ENCODE data around the gene IQSEC2. TPM values are rescaled to one million over a fixed set of nuclear protein-coding genes. Genes with fewer than 3 reads are reported as not detected.

Gene IQSEC2
- total RNA-seq, 1 experiment from 2014 or later = 20.7 TPM

- DNase-seq (ENCODE audit: low read depth, low spot score) (no peak), ATAC-seq (no peak)
- BruUV-seq (replicated peaks) = no TSS peak
- H3K9me3 ChIP-seq (ENCODE audit: control insufficient read depth in 1 of 2, insufficient read depth in 1 of 2, low read depth in 1 of 2, low read length in 2 of 2) = no peaks in the 10 kb centered on the region
- no peak overlapping the region for H3K9ac ChIP-seq (ENCODE audit: low read length)
- no peaks in the 10 kb centered on the region for H4K20me1 ChIP-seq (ENCODE audit: insufficient read depth)
- H2AFZ ChIP-seq (ENCODE audit: low read depth, low read length, poor library complexity, severe bottlenecking) = no peak overlapping the region
- intact Hi-C loops (cut with micrococcal nuclease) = no loop called here
- no peaks in the 10 kb centered on the region for H3K79me2 ChIP-seq (ENCODE audit: insufficient read depth, low read length)
- peaks cover 27 to 37% of the 10 kb centered on the region in 2 experiments for H3K4me1 ChIP-seq (ENCODE audit: control insufficient read depth in 1 of 2, insufficient read depth in 2 of 2, low read length in 2 of 2)
- TF ChIP-seq MAX (IDR thresholded peaks at IDR 0.05) = no peak
- TF ChIP-seq TCF7L2 (IDR thresholded peaks at IDR 0.05; ENCODE audit: borderline replicate concordance, extremely low read depth, insufficient read depth, insufficient read length) = no peak
- no peak for TF ChIP-seq ZNF274 (IDR thresholded peaks at IDR 0.05; ENCODE audit: low read depth, low read length)
- no peak for TF ChIP-seq ZFX (IDR thresholded peaks at IDR 0.05)
- TF ChIP-seq ZBTB33 (IDR thresholded peaks at IDR 0.05; ENCODE audit: extremely low read depth, insufficient replicate concordance, low read length) = no peak
- ChIA-PET RAD21 (ENCODE audit: low non-redundant PET in 1 of 2, low total read pairs in 2 of 2, uncharacterized antibody in 2 of 2, unreplicated experiment in 2 of 2) (no interaction called here), POLR2A (no interaction called here), CTCF (interaction anchor here (0.7 to 2.0 kb wide), 3 partner anchors 12 to 27 kb away, joined by 4 to 11 read pairs (median 4); no protein-coding TSS in a partner anchor)
- H3K4me2 ChIP-seq (ENCODE audit: low read length) = no peak overlapping the region
- no peaks in the 10 kb centered on the region for H3K9me2 ChIP-seq (ENCODE audit: insufficient read depth)
- no peak overlapping the region for H3K27ac ChIP-seq (ENCODE audit: low read depth, low read length)
- no peaks in the 10 kb centered on the region for H3K36me3 ChIP-seq (ENCODE audit: control insufficient read depth in 1 of 2, insufficient read depth in 2 of 2, low read length in 2 of 2)
- no peaks in the 10 kb centered on the region for H3K27me3 ChIP-seq (ENCODE audit: insufficient read depth, low read length)
- H3K4me3 ChIP-seq (replicated peaks in 1 of 2; ENCODE audit: low read depth in 1 of 2, low read length in 2 of 2) = no peak overlapping the region
Observed at GRCh38 chrX:53286171-53286570, 4.8 kb upstream of the IQSEC2 start.

GRCh38 chrX:53285591-53285990, 4.2 kb upstream of the IQSEC2 start:
- ATAC-seq (no peak), DNase-seq (ENCODE audit: low read depth, low spot score) (no peak)
- Histone ChIP-seq H3K4me2 (ENCODE audit: low read length) (no peak overlapping the region), H3K27me3 (ENCODE audit: insufficient read depth, low read length) (no peaks in the 10 kb centered on the region), H3K9me3 (ENCODE audit: control insufficient read depth in 1 of 2, insufficient read depth in 1 of 2, low read depth in 1 of 2, low read length in 2 of 2) (no peaks in the 10 kb centered on the region), H3K79me2 (ENCODE audit: insufficient read depth, low read length) (0 out of 2 replicates have a peak, but pooled peaks cover under 1% of the 10 kb centered on the region), H3K27ac (ENCODE audit: low read depth, low read length) (no peak overlapping the region), H3K9ac (ENCODE audit: low read length) (no peak overlapping the region), H3K4me1 (ENCODE audit: control insufficient read depth in 1 of 2, insufficient read depth in 2 of 2, low read length in 2 of 2) (peaks cover 29 to 42% of the 10 kb centered on the region in 2 experiments), H4K20me1 (ENCODE audit: insufficient read depth) (no peaks in the 10 kb centered on the region), H3K9me2 (ENCODE audit: insufficient read depth) (no peaks in the 10 kb centered on the region), H3K4me3 (replicated peaks in 1 of 2; ENCODE audit: low read depth in 1 of 2, low read length in 2 of 2) (no peak overlapping the region), H2AFZ (ENCODE audit: low read depth, low read length, poor library complexity, severe bottlenecking) (no peak overlapping the region), H3K36me3 (ENCODE audit: control insufficient read depth in 1 of 2, insufficient read depth in 2 of 2, low read length in 2 of 2) (no peaks in the 10 kb centered on the region)
- ChIA-PET RAD21 (ENCODE audit: low non-redundant PET in 1 of 2, low total read pairs in 2 of 2, uncharacterized antibody in 2 of 2, unreplicated experiment in 2 of 2) (no interaction called here), POLR2A (no interaction called here), CTCF (interaction anchor here (1.0 kb wide), 1 partner anchor 11 kb away, joined by 4 read pairs; no protein-coding TSS in a partner anchor)
- intact Hi-C loops (cut with micrococcal nuclease) = no loop called here
- BruUV-seq (replicated peaks) = no TSS peak
- no peak for TF ChIP-seq ZBTB33 (IDR thresholded peaks at IDR 0.05; ENCODE audit: extremely low read depth, insufficient replicate concordance, low read length)
- TF ChIP-seq JUND (IDR thresholded peaks at IDR 0.05) = no peak
- no peak for TF ChIP-seq POLR2A (IDR thresholded peaks at IDR 0.05; ENCODE audit: borderline replicate concordance, extremely low read depth, insufficient read depth, insufficient read length)
- no peak for TF ChIP-seq YY1 (IDR thresholded peaks at IDR 0.05; ENCODE audit: extremely low read depth, insufficient replicate concordance, low read depth, low read length)
- no peak for TF ChIP-seq EZH2 (IDR thresholded peaks at IDR 0.05)
- no peak for TF ChIP-seq TCF7L2 (IDR thresholded peaks at IDR 0.05; ENCODE audit: borderline replicate concordance, extremely low read depth, insufficient read depth, insufficient read length)
- TF ChIP-seq ZNF274 (IDR thresholded peaks at IDR 0.05; ENCODE audit: low read depth, low read length) = no peak
- TF ChIP-seq MAX (IDR thresholded peaks at IDR 0.05) = no peak
- no peak for TF ChIP-seq ZFX (IDR thresholded peaks at IDR 0.05)
- TF ChIP-seq SP1 (IDR thresholded peaks at IDR 0.05; ENCODE audit: low read depth) = no peak
- TF ChIP-seq CTCF (IDR thresholded peaks at IDR 0.05 in 2 of 3, conservative IDR thresholded peaks at IDR 0.05 in 1 of 3; ENCODE audit: borderline replicate concordance in 1 of 3, insufficient read depth in 1 of 3, low read depth in 2 of 3, low read length in 2 of 3) = no peak
- no peak for TF ChIP-seq SIN3A (IDR thresholded peaks at IDR 0.05; ENCODE audit: low read depth)

All from HCT116 (cell line).